ENCODE measurements around the gene ENOX1.

DNA sequence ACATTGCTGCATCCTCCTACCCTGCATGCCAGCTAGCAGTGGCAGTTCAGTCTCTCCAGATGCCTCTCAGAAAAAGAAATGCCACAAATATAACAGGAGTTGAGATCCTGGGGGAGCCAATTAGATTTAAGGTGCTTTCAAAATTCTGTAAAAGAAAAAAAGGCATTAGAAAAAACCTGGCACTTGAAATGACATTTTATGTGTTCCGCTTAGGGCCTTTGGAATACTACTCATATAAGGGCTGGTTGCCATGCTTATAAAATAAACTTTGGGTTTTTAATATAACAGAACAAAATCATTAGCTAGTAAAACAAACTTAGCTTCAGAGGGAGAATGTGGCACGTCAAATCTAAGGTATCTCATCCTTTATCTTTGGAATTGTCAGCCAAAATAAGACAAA, 104.1 kb downstream of the ENOX1 start:
- TF ChIP-seq, protein P1, sequence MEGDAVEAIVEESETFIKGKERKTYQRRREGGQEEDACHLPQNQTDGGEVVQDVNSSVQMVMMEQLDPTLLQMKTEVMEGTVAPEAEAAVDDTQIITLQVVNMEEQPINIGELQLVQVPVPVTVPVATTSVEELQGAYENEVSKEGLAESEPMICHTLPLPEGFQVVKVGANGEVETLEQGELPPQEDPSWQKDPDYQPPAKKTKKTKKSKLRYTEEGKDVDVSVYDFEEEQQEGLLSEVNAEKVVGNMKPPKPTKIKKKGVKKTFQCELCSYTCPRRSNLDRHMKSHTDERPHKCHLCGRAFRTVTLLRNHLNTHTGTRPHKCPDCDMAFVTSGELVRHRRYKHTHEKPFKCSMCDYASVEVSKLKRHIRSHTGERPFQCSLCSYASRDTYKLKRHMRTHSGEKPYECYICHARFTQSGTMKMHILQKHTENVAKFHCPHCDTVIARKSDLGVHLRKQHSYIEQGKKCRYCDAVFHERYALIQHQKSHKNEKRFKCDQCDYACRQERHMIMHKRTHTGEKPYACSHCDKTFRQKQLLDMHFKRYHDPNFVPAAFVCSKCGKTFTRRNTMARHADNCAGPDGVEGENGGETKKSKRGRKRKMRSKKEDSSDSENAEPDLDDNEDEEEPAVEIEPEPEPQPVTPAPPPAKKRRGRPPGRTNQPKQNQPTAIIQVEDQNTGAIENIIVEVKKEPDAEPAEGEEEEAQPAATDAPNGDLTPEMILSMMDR (IDR thresholded peaks at IDR 0.05; ENCODE audit: low read length), result no peak
- no peak for TF ChIP-seq EZH2 (IDR thresholded peaks at IDR 0.05; ENCODE audit: borderline replicate concordance, low read length)

All from OCI-LY1 (cell line).